HG03575 (cell line): Measurements from ENCODE around the gene IGFL2.
"Not testable (repeated sequence)": the region's sequence is repeated elsewhere in the genome, so short reads cannot be mapped to it uniquely, and the experiment has no call there.

Experiments used
- ATAC-seq: cut with Tn5 transposase; IDR thresholded peaks from one replicate; pipeline ENCODE4 v1.9.1; 2021; ENCODE audit not compliant: unreplicated experiment, insufficient number of reproducible peaks, low FRiP score; ENCODE audit errors: extremely low read depth

IGFL2 gene

GRCh38 chr19:46202872-46203860, 55.1 kb downstream of the IGFL2 start:
- ATAC-seq, result no peak

- no peak for ATAC-seq
These were observed 56.0 kb downstream of the IGFL2 start for GRCh38 chr19:46204008-46204407.

- no peak for ATAC-seq
These were observed 57.3 kb downstream of the IGFL2 start for GRCh38 chr19:46205183-46205984.

- ATAC-seq, result no peak
These were observed 58.1 kb downstream of the IGFL2 start for GRCh38 chr19:46206176-46206575.

GRCh38 chr19:46206682-46207081, 58.6 kb downstream of the IGFL2 start:
- no peak for ATAC-seq

- ATAC-seq, result not testable (repeated sequence)
These were observed 59.8 kb downstream of the IGFL2 start for GRCh38 chr19:46207858-46208257.

- no peak for ATAC-seq
These were observed 61.0 kb downstream of the IGFL2 start for GRCh38 chr19:46209051-46209450.

- ATAC-seq, result no peak
These were observed 61.4 kb downstream of the IGFL2 start for GRCh38 chr19:46209472-46209871.

GRCh38 chr19:46210669-46211068, 62.6 kb downstream of the IGFL2 start:
- no peak for ATAC-seq
